ENCODE measurements around the gene SMC6. TPM values are rescaled to one million over a fixed set of nuclear protein-coding genes. Genes with fewer than 3 reads are reported as not detected.

Gene SMC6
- total RNA-seq, 2 donors from 2014 or later: 6.1 to 12.2 TPM

GRCh38 chr2:17798338-17798737 is 44.7 kb upstream of the SMC6 start:
- no peak for TF ChIP-seq CTCF (IDR thresholded peaks at IDR 0.05)
- Histone ChIP-seq H3K9me3 (no peaks in the 10 kb centered on the region), H3K4me3 (no peak overlapping the region), H3K27me3 (no peaks in the 10 kb centered on the region), H3K4me1 (peaks cover 0 to 20% of the 10 kb centered on the region in 2 donors), H3K36me3 (no peaks in the 10 kb centered on the region), H3K27ac (no peak overlapping the region)
- no peak for DNase-seq (ENCODE audit: low spot score)

DNA sequence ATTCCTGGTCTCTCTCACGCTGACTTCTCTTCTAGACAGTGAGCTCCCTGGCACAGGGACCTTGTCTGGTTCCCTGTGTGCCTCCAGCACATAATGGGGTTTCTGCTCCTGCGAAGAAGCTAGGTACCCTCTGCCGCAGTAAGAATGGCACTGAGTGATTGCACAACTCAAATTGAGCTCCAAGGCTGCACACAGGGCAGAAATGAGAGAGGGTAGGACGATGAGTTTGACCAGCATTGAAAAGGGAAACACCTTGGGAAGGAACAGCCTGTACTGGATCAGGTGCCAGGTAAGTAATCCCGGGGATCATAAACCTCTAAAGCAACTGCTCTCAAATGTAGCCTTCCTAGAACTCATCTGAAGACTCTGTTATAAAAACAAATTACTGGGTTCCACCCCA is 41.7 kb upstream of the SMC6 start:
- TF ChIP-seq CTCF (IDR thresholded peaks at IDR 0.05): no peak
- no peaks in the 10 kb centered on the region for H3K36me3 ChIP-seq
- no peaks in the 10 kb centered on the region for H3K9me3 ChIP-seq
- no peak overlapping the region for H3K4me3 ChIP-seq
- peaks cover 0 to 8% of the 10 kb centered on the region in 2 donors for H3K4me1 ChIP-seq
- no peak for DNase-seq (ENCODE audit: low spot score)
- H3K27ac ChIP-seq: no peak overlapping the region
- H3K27me3 ChIP-seq: no peaks in the 10 kb centered on the region

DNA sequence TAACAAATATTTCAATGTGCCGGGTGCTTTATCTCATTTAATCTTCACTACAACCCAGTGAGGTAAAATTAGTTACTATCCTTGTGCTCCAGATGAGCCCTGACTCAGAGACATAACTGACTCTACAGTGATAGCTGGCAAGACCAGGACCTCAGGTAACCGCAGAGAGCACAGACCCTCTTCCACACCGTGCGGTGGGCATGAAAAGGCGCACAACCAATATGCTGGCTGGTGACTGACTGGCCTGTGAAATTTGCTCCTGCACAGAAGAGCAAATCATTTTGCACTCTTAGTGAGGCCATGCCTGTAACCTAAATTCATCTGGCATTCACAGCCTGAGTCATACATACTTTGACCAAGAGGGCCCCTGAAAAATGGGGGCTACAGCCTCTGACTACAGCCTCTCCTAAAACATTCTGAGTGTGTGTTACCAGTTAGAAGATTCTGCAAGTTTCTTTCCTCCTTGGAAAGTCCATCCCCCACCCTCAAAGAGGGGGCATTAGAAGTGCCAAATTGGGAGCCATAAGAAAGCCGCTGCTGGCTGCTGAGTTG is 40.3 kb upstream of the SMC6 start:
- H3K27ac ChIP-seq: no peak overlapping the region
- TF ChIP-seq CTCF (IDR thresholded peaks at IDR 0.05): no peak
- no peak for DNase-seq (ENCODE audit: low spot score)
- no peaks in the 10 kb centered on the region for H3K4me1 ChIP-seq
- H3K9me3 ChIP-seq: no peaks in the 10 kb centered on the region
- no peaks in the 10 kb centered on the region for H3K27me3 ChIP-seq
- no peak overlapping the region for H3K4me3 ChIP-seq
- H3K36me3 ChIP-seq: no peaks in the 10 kb centered on the region

DNA sequence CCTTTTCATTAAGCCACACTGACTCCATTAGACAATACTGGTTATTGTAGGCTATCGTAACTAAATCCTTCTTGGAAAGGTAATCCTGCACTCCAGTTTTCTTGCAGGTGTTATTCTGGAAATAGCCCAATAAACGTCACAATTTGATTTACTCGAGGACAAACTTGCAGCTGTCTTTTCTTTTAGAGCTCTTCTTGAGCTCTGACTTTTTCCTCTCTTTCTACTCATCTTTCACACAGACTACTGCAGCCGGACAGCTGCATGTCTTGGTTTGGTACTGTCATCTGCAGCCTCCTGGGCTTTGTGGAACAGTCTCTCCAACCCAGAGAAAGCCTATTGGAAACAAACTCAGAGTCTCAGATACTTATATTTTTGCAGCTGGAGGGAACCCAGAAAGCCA is 39.7 kb upstream of the SMC6 start:
- Histone ChIP-seq H3K4me1 (no peaks in the 10 kb centered on the region), H3K4me3 (no peak overlapping the region), H3K9me3 (no peaks in the 10 kb centered on the region), H3K27ac (no peak overlapping the region), H3K36me3 (no peaks in the 10 kb centered on the region), H3K27me3 (no peaks in the 10 kb centered on the region)
- DNase-seq (ENCODE audit: low spot score): no peak
- TF ChIP-seq CTCF (IDR thresholded peaks at IDR 0.05): no peak

- H3K27me3 ChIP-seq: no peaks in the 10 kb centered on the region
- no peaks in the 10 kb centered on the region for H3K4me1 ChIP-seq
- H3K36me3 ChIP-seq: no peaks in the 10 kb centered on the region
- no peaks in the 10 kb centered on the region for H3K9me3 ChIP-seq
- no peak overlapping the region for H3K4me3 ChIP-seq
- DNase-seq (ENCODE audit: low spot score): no peak
- no peak for TF ChIP-seq CTCF (IDR thresholded peaks at IDR 0.05)
- H3K27ac ChIP-seq: no peak overlapping the region
Observed at GRCh38 chr2:17792515-17792914, 38.9 kb upstream of the SMC6 start.

- Histone ChIP-seq H3K27me3 (no peaks in the 10 kb centered on the region), H3K4me1 (no peaks in the 10 kb centered on the region), H3K9me3 (no peaks in the 10 kb centered on the region), H3K4me3 (no peak overlapping the region), H3K27ac (no peak overlapping the region), H3K36me3 (no peaks in the 10 kb centered on the region)
- no peak for TF ChIP-seq CTCF (IDR thresholded peaks at IDR 0.05)
- DNase-seq (ENCODE audit: low spot score): no peak
Observed at GRCh38 chr2:17791817-17792130, 38.2 kb upstream of the SMC6 start.
